ENCODE data around the gene ZNF391. TPM values are rescaled to one million over a fixed set of nuclear protein-coding genes. Genes with fewer than 3 reads are reported as not detected.

ZNF391 gene
- total and polyA plus RNA-seq, 10 donors = 1.4 to 4.9 (median 2.4) TPM

DNA sequence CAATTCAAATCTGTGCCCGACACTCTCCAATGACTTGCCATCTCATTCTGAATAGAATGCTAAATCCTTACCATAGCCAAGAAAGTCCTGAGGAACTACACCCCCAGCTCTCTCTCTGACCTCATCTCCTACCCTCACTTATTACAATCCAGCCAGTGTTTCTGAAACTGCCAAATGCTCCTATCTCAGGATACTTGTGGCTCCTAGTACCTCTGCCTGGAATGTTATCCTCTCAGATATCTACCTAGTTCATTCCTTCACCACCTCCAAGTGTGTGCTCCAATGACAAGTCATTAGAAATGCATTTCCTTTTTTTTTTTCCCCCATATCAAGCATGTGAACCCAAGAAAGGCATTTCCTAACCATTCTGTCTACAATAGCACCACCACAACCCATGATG, 59.9 kb downstream of the ZNF391 start:
- Histone ChIP-seq H3K9me3 (peaks cover 39 to 100% (median 99%) of the 10 kb centered on the region in 8 donors), H3K4me3 (no peak overlapping the region), H3K27ac (no peak overlapping the region), H3K4me1 (no peaks in the 10 kb centered on the region), H3K27me3 (replicated peaks in 1 of 7) (no peaks in the 10 kb centered on the region), H3K36me3 (peaks cover 17 to 73% (median 31%) of the 10 kb centered on the region in 6 donors)
- intact Hi-C loops (cut with DNase I; ENCODE audit: low total_unique reads) = no loop called here
- 93 to 100% (median 97%) methylated on average over 1 of the region's 1 CpG for WGBS, 5 donors
- no peak for TF ChIP-seq POLR2AphosphoS5 (IDR thresholded peaks at IDR 0.05)
- TF ChIP-seq, protein P1, sequence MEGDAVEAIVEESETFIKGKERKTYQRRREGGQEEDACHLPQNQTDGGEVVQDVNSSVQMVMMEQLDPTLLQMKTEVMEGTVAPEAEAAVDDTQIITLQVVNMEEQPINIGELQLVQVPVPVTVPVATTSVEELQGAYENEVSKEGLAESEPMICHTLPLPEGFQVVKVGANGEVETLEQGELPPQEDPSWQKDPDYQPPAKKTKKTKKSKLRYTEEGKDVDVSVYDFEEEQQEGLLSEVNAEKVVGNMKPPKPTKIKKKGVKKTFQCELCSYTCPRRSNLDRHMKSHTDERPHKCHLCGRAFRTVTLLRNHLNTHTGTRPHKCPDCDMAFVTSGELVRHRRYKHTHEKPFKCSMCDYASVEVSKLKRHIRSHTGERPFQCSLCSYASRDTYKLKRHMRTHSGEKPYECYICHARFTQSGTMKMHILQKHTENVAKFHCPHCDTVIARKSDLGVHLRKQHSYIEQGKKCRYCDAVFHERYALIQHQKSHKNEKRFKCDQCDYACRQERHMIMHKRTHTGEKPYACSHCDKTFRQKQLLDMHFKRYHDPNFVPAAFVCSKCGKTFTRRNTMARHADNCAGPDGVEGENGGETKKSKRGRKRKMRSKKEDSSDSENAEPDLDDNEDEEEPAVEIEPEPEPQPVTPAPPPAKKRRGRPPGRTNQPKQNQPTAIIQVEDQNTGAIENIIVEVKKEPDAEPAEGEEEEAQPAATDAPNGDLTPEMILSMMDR (IDR thresholded peaks at IDR 0.05 in 8 of 11, conservative IDR thresholded peaks at IDR 0.05 in 3 of 11) = no peak
- no peak for TF ChIP-seq POLR2A (IDR thresholded peaks at IDR 0.05)
- DNase-seq = no peak

DNA sequence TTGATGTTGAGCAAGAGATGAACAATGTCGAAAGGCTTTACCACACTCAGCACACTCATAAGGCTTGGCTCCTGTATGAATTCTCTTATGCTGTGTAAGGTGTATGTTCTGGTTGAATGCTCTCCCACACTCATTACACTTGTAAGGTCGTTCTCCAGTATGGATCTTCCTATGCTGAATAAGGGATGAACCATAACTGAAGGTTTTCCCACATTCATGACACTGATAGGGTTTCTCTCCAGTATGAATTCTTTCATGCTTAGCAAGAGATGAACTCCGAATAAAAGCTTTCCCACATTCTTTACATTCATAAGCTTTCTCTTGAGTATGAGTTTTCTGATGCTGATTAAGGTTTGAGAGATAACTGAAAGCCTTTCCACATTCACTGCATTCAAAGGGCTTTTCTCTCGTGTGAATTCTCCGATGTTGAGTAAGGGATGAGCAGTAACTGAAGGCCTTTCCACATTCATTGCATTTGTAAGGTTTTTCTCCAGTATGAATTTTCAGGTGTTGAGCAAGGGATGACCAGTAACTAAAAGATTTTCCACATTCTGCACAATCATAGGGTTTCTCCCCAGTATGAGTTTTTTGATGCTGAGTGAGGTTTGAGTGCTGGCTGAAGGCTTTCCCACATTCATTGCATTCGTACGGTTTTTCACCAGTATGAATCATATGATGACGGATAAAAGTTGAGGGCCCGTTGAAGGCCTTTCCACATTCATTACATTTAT, 63.3 kb downstream of the ZNF391 start:
- peaks cover 38 to 100% (median 100%) of the 10 kb centered on the region in 8 donors for H3K9me3 ChIP-seq
- DNase-seq = no peak
- no peaks in the 10 kb centered on the region for H3K27me3 ChIP-seq (replicated peaks in 1 of 7)
- TF ChIP-seq POLR2A (IDR thresholded peaks at IDR 0.05) = no peak
- no peak for TF ChIP-seq POLR2AphosphoS5 (IDR thresholded peaks at IDR 0.05)
- TF ChIP-seq, protein P1 (IDR thresholded peaks at IDR 0.05 in 8 of 11, conservative IDR thresholded peaks at IDR 0.05 in 3 of 11) = no peak
- H3K4me3 ChIP-seq = no peak overlapping the region
- H3K36me3 ChIP-seq = peaks cover 51 to 99% (median 65%) of the 10 kb centered on the region in 6 donors
- H3K27ac ChIP-seq = no peak overlapping the region
- H3K4me1 ChIP-seq = no peaks in the 10 kb centered on the region
- WGBS, 5 donors = 96 to 98% (median 96%) methylated on average over 9 of the region's 9 CpGs
- intact Hi-C loops (cut with DNase I; ENCODE audit: low total_unique reads) = no loop called here

DNA sequence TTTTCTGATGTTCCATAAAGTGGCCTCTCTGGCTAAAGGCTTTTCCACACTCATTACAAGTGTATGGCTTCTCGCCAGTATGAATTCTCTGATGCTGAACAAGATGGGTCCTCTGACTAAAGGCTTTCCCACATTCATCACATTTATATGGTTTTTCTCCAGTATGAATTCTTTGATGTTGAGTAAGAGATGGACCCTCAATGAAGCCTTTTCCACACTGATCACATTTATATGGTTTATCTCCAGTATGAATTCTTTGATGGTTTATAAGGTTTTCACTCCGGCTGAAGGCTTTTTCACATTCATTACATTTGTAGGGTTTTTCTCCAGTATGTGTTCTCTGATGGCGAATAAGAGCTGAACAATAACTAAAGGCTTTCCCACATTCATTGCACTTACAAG, 63.9 kb downstream of the ZNF391 start:
- 95 to 100% (median 97%) methylated on average over 3 of the region's 3 CpGs for WGBS, 5 donors
- no peaks in the 10 kb centered on the region for H3K27me3 ChIP-seq (replicated peaks in 1 of 7)
- H3K9me3 ChIP-seq = peaks cover 38 to 100% (median 100%) of the 10 kb centered on the region in 8 donors
- H3K36me3 ChIP-seq = peaks cover 58 to 100% (median 72%) of the 10 kb centered on the region in 6 donors
- no peak for DNase-seq
- intact Hi-C loops (cut with DNase I; ENCODE audit: low total_unique reads) = no loop called here
- no peak overlapping the region for H3K27ac ChIP-seq
- peak overlapping the region in 1 of 8 donors; percentile 14 for H3K4me3 ChIP-seq
- no peak for TF ChIP-seq POLR2AphosphoS5 (IDR thresholded peaks at IDR 0.05)
- TF ChIP-seq, protein P1 (IDR thresholded peaks at IDR 0.05 in 8 of 11, conservative IDR thresholded peaks at IDR 0.05 in 3 of 11) = no peak
- TF ChIP-seq POLR2A (IDR thresholded peaks at IDR 0.05) = no peak
- H3K4me1 ChIP-seq = no peaks in the 10 kb centered on the region

Small RNAs within 50 kb of the gene (small RNA-seq; reads per million reads assigned to genes)
- 0 reads per million in 4 donors for gene MCFD2P1

Other genes starting within 250 kb of the ZNF391 start
- 1 to 10 TPM in 4 of 7 donors, under 1 TPM in 3; 0.46 to 6.0 (median 1.5) TPM for gene PRSS16, start 141.1 kb upstream of the ZNF391 start, total RNA-seq
- gene PRSS16, start 141.1 kb upstream of the ZNF391 start, polyA plus RNA-seq = under 1 TPM; 0.09 to 0.96 (median 0.39) TPM
- gene POM121L2, start 76.5 kb upstream of the ZNF391 start, total RNA-seq = not detected
- not detected for gene POM121L2, start 76.5 kb upstream of the ZNF391 start, polyA plus RNA-seq
- 10 to 100 TPM in 2 of 7 donors, 1 to 10 TPM in 5; 6.6 to 11.2 (median 7.8) TPM for gene ZNF184, start 84.3 kb downstream of the ZNF391 start, total RNA-seq
- gene ZNF184, start 84.3 kb downstream of the ZNF391 start, polyA plus RNA-seq = 1 to 10 TPM; 2.2 to 3.5 (median 3.0) TPM